Measurements from ENCODE around the gene SDR42E1. TPM values are rescaled to one million over a fixed set of nuclear protein-coding genes. Genes with fewer than 3 reads are reported as not detected.

SDR42E1 gene
- total RNA-seq, 1 experiment from 2014 or later, result 0.07 TPM

DNA sequence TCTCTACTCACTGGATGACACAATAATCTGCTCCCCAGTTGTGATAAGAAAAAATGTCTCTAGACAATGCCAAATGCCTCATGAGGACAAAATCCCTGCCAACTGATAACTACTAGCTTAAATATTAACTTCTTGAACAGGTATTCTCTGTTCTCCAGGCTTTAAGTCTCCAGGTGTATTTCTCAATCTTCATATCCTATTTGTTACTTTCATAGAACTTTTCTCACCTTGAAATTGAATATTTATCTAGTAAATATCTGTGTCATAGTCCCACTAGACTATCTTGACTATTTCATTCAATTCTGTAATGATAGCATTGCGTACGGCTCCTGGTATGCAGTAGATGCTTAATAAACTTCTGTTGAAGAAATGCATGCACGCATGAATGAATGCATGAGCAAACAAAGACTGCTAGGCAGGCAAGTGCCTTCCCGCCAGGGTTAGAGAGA lies 39.7 kb upstream of the SDR42E1 start (continued):
- TF ChIP-seq RELA (CRISPR knock-in tag; IDR thresholded peaks at IDR 0.05; ENCODE audit: borderline replicate concordance), result no peak

DNA sequence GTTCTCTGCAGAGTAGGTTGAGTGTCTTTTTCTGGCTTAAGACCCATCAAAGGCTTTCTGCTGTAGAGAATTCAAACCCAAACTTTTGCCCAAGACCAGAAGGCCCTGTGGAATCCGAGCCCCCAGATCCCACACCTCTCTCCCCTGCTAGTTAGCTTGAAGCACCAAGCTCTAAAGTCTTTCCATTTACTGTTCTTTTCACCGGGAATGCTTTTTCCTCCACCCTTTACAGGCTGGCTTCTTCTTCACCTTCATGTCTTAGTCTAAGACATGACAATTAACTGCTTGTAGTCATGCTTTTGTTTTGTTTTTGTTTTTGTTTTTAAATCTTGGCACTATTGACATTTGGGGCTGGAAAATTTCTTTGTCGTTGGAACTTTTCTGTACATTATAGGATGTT lies 39.2 kb upstream of the SDR42E1 start:
- ChIA-PET CTCF (interaction anchor here (1.3 kb wide), 1 partner anchor 11 kb away, joined by 3 read pairs; no protein-coding TSS in a partner anchor), POLR2A (no interaction called here)
- TF ChIP-seq, protein P1, sequence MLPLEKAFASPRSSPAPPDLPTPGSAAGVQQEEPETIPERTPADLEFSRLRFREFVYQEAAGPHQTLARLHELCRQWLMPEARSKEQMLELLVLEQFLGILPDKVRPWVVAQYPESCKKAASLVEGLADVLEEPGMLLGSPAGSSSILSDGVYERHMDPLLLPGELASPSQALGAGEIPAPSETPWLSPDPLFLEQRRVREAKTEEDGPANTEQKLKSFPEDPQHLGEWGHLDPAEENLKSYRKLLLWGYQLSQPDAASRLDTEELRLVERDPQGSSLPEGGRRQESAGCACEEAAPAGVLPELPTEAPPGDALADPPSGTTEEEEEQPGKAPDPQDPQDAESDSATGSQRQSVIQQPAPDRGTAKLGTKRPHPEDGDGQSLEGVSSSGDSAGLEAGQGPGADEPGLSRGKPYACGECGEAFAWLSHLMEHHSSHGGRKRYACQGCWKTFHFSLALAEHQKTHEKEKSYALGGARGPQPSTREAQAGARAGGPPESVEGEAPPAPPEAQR (CRISPR knock-in tag; IDR thresholded peaks at IDR 0.05), result no peak
- no peak for TF ChIP-seq GTF2I (CRISPR knock-in tag; conservative IDR thresholded peaks at IDR 0.05)
- TF ChIP-seq, protein P2, sequence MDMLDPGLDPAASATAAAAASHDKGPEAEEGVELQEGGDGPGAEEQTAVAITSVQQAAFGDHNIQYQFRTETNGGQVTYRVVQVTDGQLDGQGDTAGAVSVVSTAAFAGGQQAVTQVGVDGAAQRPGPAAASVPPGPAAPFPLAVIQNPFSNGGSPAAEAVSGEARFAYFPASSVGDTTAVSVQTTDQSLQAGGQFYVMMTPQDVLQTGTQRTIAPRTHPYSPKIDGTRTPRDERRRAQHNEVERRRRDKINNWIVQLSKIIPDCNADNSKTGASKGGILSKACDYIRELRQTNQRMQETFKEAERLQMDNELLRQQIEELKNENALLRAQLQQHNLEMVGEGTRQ (CRISPR knock-in tag; IDR thresholded peaks at IDR 0.05), result no peak
- no peak for TF ChIP-seq NFATC4 (CRISPR knock-in tag; IDR thresholded peaks at IDR 0.05)
- TF ChIP-seq HMGA2 (CRISPR knock-in tag; IDR thresholded peaks at IDR 0.05), result no peak
- TF ChIP-seq, protein P3, sequence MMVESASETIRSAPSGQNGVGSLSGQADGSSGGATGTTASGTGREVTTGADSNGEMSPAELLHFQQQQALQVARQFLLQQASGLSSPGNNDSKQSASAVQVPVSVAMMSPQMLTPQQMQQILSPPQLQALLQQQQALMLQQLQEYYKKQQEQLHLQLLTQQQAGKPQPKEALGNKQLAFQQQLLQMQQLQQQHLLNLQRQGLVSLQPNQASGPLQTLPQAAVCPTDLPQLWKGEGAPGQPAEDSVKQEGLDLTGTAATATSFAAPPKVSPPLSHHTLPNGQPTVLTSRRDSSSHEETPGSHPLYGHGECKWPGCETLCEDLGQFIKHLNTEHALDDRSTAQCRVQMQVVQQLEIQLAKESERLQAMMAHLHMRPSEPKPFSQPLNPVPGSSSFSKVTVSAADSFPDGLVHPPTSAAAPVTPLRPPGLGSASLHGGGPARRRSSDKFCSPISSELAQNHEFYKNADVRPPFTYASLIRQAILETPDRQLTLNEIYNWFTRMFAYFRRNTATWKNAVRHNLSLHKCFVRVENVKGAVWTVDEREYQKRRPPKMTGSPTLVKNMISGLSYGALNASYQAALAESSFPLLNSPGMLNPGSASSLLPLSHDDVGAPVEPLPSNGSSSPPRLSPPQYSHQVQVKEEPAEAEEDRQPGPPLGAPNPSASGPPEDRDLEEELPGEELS (CRISPR knock-in tag; IDR thresholded peaks at IDR 0.05), result no peak
- Mint-ChIP-seq H3K27ac (no peak overlapping the region), H3K27me3 (ENCODE audit: low read depth) (no peaks in the 10 kb centered on the region; the same call in 1 of the 2 replicates), H3K36me3 (no peaks in the 10 kb centered on the region), H3K4me1 (no peaks in the 10 kb centered on the region), H3K4me3 (no peak overlapping the region), H3K9me3 (no peaks in the 10 kb centered on the region)
- ATAC-seq (no peak), DNase-seq (ENCODE audit: low spot score) (no peak)

DNA sequence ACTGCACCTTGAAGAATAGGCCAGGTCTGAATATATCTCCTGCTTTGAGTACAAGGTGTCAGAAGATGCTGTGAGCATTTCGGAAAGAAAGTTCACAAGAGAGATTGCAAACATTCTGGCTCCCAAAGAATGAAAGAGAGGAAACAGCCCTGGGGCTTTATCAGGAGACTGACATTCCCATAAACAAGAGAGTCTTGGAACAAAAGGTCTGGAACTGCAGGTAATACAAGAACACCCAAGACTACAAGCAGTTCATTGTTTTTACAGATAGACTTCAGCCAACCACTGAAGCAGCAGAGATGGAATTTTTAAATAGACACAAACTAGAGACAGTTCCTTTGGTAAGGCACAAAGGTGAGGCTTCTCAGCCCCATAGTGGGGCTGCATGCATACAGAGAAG lies 38.2 kb upstream of the SDR42E1 start:
- Mint-ChIP-seq H3K4me3 (no peak overlapping the region), H3K27me3 (ENCODE audit: low read depth) (no peaks in the 10 kb centered on the region), H3K9me3 (no peaks in the 10 kb centered on the region), H3K27ac (no peak overlapping the region), H3K4me1 (no peaks in the 10 kb centered on the region), H3K36me3 (no peaks in the 10 kb centered on the region)
- POLR2A ChIA-PET, result no interaction called here
- CTCF ChIA-PET, result interaction anchor here (1.3 to 1.5 kb wide), 2 partner anchors 9 to 12 kb away, joined by 3 read pairs; no protein-coding TSS in a partner anchor
- TF ChIP-seq ZBTB21 (CRISPR knock-in tag; IDR thresholded peaks at IDR 0.05; ENCODE audit: borderline replicate concordance) (no peak), NR3C1 (CRISPR knock-in tag; conservative IDR thresholded peaks at IDR 0.05; ENCODE audit: low read depth) (no peak), EMX1 (CRISPR knock-in tag; IDR thresholded peaks at IDR 0.05) (no peak), JAZF1 (CRISPR knock-in tag; IDR thresholded peaks at IDR 0.05) (no peak), OVOL2 (CRISPR knock-in tag; IDR thresholded peaks at IDR 0.05; ENCODE audit: borderline replicate concordance) (no peak), ZNF138 (CRISPR knock-in tag; conservative IDR thresholded peaks at IDR 0.05) (no peak), ZNF121 (CRISPR knock-in tag; IDR thresholded peaks at IDR 0.05) (no peak), ZNF317 (CRISPR knock-in tag; IDR thresholded peaks at IDR 0.05; ENCODE audit: borderline replicate concordance, low read depth) (no peak)
- TF ChIP-seq, protein P4, sequence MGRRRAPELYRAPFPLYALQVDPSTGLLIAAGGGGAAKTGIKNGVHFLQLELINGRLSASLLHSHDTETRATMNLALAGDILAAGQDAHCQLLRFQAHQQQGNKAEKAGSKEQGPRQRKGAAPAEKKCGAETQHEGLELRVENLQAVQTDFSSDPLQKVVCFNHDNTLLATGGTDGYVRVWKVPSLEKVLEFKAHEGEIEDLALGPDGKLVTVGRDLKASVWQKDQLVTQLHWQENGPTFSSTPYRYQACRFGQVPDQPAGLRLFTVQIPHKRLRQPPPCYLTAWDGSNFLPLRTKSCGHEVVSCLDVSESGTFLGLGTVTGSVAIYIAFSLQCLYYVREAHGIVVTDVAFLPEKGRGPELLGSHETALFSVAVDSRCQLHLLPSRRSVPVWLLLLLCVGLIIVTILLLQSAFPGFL (CRISPR knock-in tag; IDR thresholded peaks at IDR 0.05; ENCODE audit: borderline replicate concordance), result no peak
- TF ChIP-seq, protein P5, sequence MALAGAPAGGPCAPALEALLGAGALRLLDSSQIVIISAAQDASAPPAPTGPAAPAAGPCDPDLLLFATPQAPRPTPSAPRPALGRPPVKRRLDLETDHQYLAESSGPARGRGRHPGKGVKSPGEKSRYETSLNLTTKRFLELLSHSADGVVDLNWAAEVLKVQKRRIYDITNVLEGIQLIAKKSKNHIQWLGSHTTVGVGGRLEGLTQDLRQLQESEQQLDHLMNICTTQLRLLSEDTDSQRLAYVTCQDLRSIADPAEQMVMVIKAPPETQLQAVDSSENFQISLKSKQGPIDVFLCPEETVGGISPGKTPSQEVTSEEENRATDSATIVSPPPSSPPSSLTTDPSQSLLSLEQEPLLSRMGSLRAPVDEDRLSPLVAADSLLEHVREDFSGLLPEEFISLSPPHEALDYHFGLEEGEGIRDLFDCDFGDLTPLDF (CRISPR knock-in tag; IDR thresholded peaks at IDR 0.05), result no peak
- TF ChIP-seq, protein P6, sequence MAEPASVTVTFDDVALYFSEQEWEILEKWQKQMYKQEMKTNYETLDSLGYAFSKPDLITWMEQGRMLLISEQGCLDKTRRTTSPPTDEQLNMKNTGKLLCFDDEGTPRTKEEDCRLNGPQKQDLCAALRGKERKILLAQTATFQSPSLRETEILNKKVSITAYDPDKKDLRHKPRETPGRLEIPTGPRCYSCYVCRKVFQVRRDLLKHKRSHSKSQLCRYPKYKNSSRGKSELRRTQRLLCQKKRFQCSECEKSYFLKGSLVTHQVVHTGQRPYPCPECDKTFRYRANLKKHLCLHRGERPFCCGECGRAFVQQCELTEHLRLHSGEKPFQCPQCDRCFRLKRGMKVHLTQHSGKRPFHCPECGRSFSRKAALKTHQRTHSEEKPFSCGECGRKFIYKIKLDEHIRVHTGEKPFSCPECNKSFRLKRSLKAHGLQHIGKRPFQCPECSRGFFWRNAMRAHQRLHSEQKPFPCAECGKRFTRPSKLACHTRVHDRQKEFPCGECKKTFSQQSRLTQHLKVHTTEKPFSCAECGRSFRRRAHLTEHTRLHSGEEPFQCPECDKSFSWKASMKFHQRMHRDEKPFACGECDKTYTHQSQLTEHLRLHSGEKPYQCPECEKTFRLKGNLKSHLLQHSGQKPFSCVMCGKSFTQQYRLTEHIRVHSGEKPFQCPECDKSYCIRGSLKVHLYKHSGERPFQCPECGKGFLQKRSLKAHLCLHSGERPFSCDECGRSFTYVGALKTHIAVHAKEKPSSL (CRISPR knock-in tag; conservative IDR thresholded peaks at IDR 0.05), result no peak
- TF ChIP-seq, protein P2 (CRISPR knock-in tag; IDR thresholded peaks at IDR 0.05), result no peak
- TF ChIP-seq, protein P7, sequence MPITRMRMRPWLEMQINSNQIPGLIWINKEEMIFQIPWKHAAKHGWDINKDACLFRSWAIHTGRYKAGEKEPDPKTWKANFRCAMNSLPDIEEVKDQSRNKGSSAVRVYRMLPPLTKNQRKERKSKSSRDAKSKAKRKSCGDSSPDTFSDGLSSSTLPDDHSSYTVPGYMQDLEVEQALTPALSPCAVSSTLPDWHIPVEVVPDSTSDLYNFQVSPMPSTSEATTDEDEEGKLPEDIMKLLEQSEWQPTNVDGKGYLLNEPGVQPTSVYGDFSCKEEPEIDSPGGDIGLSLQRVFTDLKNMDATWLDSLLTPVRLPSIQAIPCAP (CRISPR knock-in tag; IDR thresholded peaks at IDR 0.05), result no peak
- DNase-seq (ENCODE audit: low spot score) (no peak), ATAC-seq (no peak)
